T-helper 1 cell treated with Interleukin-12 subunit alpha and Interleukin-12 subunit beta and Interleukin-4 antibody, amounts not matched to agents 30 ng/mL and 1 ng/mL, for 36 hours (primary cell): ENCODE measurements around the gene MAP3K21. TPM values are rescaled to one million over a fixed set of nuclear protein-coding genes. Genes with fewer than 3 reads are reported as not detected.

ENCODE experiments used
- intact Hi-C: fragments of 100-400 bp; cut with micrococcal nuclease; formaldehyde crosslinking; loops from one replicate; pipeline ENCODE4 v1.15.1; 2024
- total RNA-seq: library from RNA; stranded (reverse); gene quantifications from 2 replicates; pipeline ENCODE4 v1.2.3, GENCODE V29; 2022

MAP3K21 gene
- total RNA-seq, result 0.91 and 0.93 TPM in 2 replicates

- intact Hi-C loops, result loop anchor here (1.0 kb wide), 3 partner anchors 32 to 377 kb away; partner anchors contain the start of genes NTPCR and PCNX2
Measured at GRCh38 chr1:233327651-233328141, at the start of gene MAP3K21. Gene MAP3K21 (plus strand): TSS chr1:233327724. CDS start chr1:233328029, 305 bp downstream.

- intact Hi-C loops, result no loop called here
Measured at GRCh38 chr1:233278631-233279030, 48.9 kb upstream of the MAP3K21 start.

GRCh38 chr1:233279971-233280370 is 47.6 kb upstream of the MAP3K21 start:
- intact Hi-C loops, result loop anchor here (5.0 kb wide), 1 partner anchor 328 kb away; the partner anchor contains the start of gene NTPCR

- intact Hi-C loops, result loop anchor here (1.0 to 5.0 kb wide), 5 partner anchors 13 to 330 kb away; partner anchors contain the start of genes MAP3K21, NTPCR and PCNX2
Measured at GRCh38 chr1:233281711-233282581, 45.6 kb upstream of the MAP3K21 start.

GRCh38 chr1:233282582-233282886 is 45.0 kb upstream of the MAP3K21 start:
- intact Hi-C loops, result loop anchor here (1.0 to 5.0 kb wide), 5 partner anchors 13 to 330 kb away; partner anchors contain the start of genes MAP3K21, NTPCR and PCNX2

- intact Hi-C loops, result no loop called here
Measured at GRCh38 chr1:233289676-233290075, 37.8 kb upstream of the MAP3K21 start.

- intact Hi-C loops, result no loop called here
Measured at GRCh38 chr1:233290396-233291034, 37.0 kb upstream of the MAP3K21 start.

GRCh38 chr1:233293556-233294446 is 33.7 kb upstream of the MAP3K21 start:
- intact Hi-C loops, result no loop called here

GRCh38 chr1:233294913-233295236 is 32.6 kb upstream of the MAP3K21 start:
- intact Hi-C loops, result loop anchor here (1.0 to 5.0 kb wide), 8 partner anchors 13 to 665 kb away; partner anchors contain the start of genes MAP10, MAP3K21, NTPCR and SIPA1L2

- intact Hi-C loops, result loop anchor here (1.0 to 5.0 kb wide), 8 partner anchors 13 to 665 kb away; partner anchors contain the start of genes MAP10, MAP3K21, NTPCR and SIPA1L2
Measured at GRCh38 chr1:233295237-233295974, 32.1 kb upstream of the MAP3K21 start, which contains the start of gene PCNX2. Gene PCNX2 (minus strand): TSS chr1:233295725. CDS start chr1:233295478, 247 bp downstream.

GRCh38 chr1:233295975-233296322 is 31.6 kb upstream of the MAP3K21 start:
- intact Hi-C loops, result loop anchor here (1.0 to 5.0 kb wide), 8 partner anchors 14 to 666 kb away; partner anchors contain the start of genes MAP10, MAP3K21, NTPCR and SIPA1L2

GRCh38 chr1:233299450-233299849 is 28.1 kb upstream of the MAP3K21 start:
- intact Hi-C loops, result loop anchor here (5.0 kb wide), 4 partner anchors 37 to 377 kb away; partner anchors contain the start of gene NTPCR

GRCh38 chr1:233300326-233300725 is 27.2 kb upstream of the MAP3K21 start:
- intact Hi-C loops, result no loop called here

GRCh38 chr1:233304489-233305102 is 22.9 kb upstream of the MAP3K21 start:
- intact Hi-C loops, result loop anchor here (1.0 to 2.0 kb wide), 4 partner anchors 60 to 762 kb away; no protein-coding TSS in a partner anchor

- intact Hi-C loops, result no loop called here
Measured at GRCh38 chr1:233313434-233314155, 13.9 kb upstream of the MAP3K21 start.

GRCh38 chr1:233315718-233316301 is 11.7 kb upstream of the MAP3K21 start:
- intact Hi-C loops, result no loop called here

GRCh38 chr1:233316473-233316872 is 11.1 kb upstream of the MAP3K21 start:
- intact Hi-C loops, result no loop called here

- intact Hi-C loops, result no loop called here
Measured at GRCh38 chr1:233319272-233319671, 8.3 kb upstream of the MAP3K21 start.
